Measurements from ENCODE around the gene ABCA12.

DNA sequence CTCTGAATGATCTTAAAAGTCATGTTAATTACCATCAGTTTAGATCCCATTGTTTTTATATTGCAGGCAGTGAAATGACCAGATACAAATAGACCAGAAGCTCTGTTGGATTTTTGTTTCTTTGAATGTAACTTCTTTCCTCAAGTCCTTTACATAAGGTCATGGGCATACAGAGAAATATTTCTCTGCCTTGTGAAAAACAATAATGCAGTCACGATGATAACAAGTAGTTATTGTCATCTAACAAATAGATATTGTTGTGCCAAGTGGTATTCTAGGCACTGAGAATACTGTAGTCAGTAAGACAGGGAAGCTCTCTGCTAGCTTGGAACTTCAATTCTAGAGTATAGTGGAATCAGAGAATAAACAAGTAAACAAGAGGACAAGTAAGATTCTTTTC lies 234.2 kb downstream of the ABCA12 start:
- TF ChIP-seq, protein P1, sequence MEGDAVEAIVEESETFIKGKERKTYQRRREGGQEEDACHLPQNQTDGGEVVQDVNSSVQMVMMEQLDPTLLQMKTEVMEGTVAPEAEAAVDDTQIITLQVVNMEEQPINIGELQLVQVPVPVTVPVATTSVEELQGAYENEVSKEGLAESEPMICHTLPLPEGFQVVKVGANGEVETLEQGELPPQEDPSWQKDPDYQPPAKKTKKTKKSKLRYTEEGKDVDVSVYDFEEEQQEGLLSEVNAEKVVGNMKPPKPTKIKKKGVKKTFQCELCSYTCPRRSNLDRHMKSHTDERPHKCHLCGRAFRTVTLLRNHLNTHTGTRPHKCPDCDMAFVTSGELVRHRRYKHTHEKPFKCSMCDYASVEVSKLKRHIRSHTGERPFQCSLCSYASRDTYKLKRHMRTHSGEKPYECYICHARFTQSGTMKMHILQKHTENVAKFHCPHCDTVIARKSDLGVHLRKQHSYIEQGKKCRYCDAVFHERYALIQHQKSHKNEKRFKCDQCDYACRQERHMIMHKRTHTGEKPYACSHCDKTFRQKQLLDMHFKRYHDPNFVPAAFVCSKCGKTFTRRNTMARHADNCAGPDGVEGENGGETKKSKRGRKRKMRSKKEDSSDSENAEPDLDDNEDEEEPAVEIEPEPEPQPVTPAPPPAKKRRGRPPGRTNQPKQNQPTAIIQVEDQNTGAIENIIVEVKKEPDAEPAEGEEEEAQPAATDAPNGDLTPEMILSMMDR (IDR thresholded peaks at IDR 0.05): no peak
- no peak for TF ChIP-seq POLR2A (IDR thresholded peaks at IDR 0.05)
